A549 treated with dexamethasone at 1 μM for 4 hours (cell line): ENCODE data around the gene ABCA9. TPM values are rescaled to one million over a fixed set of nuclear protein-coding genes. Genes with fewer than 3 reads are reported as not detected.

ENCODE experiments used
- total RNA-seq: library from RNA; stranded (reverse); fragments of 200-300 nt; extraction: Qiagen RNA extraction; gene quantifications from 5 replicates; pipeline ENCODE4 v1.2.3, GENCODE V29; 2022

Gene ABCA9, protein sequence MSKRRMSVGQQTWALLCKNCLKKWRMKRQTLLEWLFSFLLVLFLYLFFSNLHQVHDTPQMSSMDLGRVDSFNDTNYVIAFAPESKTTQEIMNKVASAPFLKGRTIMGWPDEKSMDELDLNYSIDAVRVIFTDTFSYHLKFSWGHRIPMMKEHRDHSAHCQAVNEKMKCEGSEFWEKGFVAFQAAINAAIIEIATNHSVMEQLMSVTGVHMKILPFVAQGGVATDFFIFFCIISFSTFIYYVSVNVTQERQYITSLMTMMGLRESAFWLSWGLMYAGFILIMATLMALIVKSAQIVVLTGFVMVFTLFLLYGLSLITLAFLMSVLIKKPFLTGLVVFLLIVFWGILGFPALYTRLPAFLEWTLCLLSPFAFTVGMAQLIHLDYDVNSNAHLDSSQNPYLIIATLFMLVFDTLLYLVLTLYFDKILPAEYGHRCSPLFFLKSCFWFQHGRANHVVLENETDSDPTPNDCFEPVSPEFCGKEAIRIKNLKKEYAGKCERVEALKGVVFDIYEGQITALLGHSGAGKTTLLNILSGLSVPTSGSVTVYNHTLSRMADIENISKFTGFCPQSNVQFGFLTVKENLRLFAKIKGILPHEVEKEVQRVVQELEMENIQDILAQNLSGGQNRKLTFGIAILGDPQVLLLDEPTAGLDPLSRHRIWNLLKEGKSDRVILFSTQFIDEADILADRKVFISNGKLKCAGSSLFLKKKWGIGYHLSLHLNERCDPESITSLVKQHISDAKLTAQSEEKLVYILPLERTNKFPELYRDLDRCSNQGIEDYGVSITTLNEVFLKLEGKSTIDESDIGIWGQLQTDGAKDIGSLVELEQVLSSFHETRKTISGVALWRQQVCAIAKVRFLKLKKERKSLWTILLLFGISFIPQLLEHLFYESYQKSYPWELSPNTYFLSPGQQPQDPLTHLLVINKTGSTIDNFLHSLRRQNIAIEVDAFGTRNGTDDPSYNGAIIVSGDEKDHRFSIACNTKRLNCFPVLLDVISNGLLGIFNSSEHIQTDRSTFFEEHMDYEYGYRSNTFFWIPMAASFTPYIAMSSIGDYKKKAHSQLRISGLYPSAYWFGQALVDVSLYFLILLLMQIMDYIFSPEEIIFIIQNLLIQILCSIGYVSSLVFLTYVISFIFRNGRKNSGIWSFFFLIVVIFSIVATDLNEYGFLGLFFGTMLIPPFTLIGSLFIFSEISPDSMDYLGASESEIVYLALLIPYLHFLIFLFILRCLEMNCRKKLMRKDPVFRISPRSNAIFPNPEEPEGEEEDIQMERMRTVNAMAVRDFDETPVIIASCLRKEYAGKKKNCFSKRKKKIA (N-terminal part only)
- 0.01 to 0.02 TPM in 2 of 5 replicates, not detected in the others for total RNA-seq

DNA sequence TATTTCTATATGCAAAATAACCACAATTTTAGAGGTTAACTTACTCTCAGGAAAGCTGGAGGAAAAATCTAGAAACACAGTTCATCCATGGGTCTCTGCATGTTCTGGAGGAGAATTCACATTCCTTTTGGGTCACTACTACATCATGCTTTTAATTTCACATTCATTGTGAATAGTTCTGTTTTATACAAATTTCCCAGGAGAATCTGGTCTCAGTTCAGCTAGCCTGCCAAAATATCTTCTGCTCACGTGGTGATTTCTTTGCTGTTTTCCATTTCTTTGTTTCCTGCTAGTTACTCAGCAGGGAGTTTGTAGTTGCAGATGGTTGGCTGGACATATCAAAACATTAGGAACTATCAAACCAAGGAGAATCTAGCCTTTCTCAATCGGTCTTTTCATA is at the start of gene ABCA9:
Gene ABCA9, minus strand, starts transcription at position 106 of the 400 bp plus-strand sequence. CDS start 9,801 bp downstream, outside the sequence.

DNA sequence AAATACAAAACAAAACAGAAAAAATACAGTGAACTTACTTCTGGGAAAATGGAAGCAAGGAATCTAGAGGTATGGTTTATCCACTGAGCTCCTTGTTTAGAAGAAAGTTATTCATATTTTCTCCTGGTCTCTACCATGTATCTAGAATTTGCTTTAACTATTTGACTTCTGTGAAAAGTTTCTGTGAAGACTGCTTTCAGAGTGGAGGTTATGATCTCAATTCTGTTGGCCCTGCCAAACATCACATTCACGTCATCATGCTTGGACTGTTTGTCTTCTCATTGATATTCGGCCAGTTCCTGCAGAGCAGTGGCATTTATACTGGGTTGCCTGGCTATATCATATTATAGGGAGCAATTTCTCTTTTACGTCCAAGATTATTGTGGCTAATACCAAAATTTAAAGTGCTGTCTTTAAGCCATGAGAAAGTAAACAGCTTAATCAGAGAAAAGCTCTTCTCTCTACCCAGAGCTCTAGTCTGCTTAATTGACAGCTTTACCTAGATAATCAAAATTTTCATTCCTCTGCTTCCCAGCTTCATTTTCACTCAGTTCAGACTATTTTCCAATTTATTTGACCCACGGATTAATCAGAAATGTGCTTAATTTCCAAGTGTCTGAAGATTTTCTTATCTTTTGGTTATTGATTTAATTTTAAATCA is 105.4 kb downstream of the ABCA9 start, which contains the start of gene ABCA8:
Gene ABCA8, minus strand, starts transcription at position 212 of the 661 bp plus-strand sequence. CDS start 13,358 bp downstream, outside the sequence.

Other genes with a start within 250 kb of the ABCA9 start
- gene ABCA8, start 105.5 kb downstream of the ABCA9 start, total RNA-seq: 0.20 to 0.73 TPM (median 0.61 TPM) in 5 replicates
- 0.02 to 0.10 TPM (median 0.03 TPM) in 4 of 5 replicates, not detected in the other for gene ABCA6, start 81.0 kb upstream of the ABCA9 start, total RNA-seq
- 0.06 to 0.14 TPM (median 0.11 TPM) in 5 replicates for gene ABCA10, start 167.9 kb upstream of the ABCA9 start, total RNA-seq